ENCODE data around the gene MSI2. TPM values are rescaled to one million over a fixed set of nuclear protein-coding genes. Genes with fewer than 3 reads are reported as not detected.

The MSI2 gene
- total and polyA plus RNA-seq, 2 experiments from 2014 or later = 18.9 to 41.8 TPM

- TF ChIP-seq ZNF462 (CRISPR knock-in tag; IDR thresholded peaks at IDR 0.05) (no peak), STAT1 (IDR thresholded peaks at IDR 0.05; ENCODE audit: unreplicated experiment) (no peak), ZNF114 (CRISPR knock-in tag; IDR thresholded peaks at IDR 0.05) (no peak), EZH2 (IDR thresholded peaks at IDR 0.05; ENCODE audit: low read depth, unreplicated experiment) (no peak), CTCF (conservative IDR thresholded peaks at IDR 0.05; ENCODE audit: low read depth in 2 of 2) (no peak)
These were observed 416.6 kb downstream of the MSI2 start (continued) for GRCh38 chr17:57672971-57673370.

- peaks cover 10% of the 10 kb centered on the region for H3K27me3 Mint-ChIP-seq (ENCODE audit: insufficient read depth, low read depth, poor library complexity)
- peaks cover 22% of the 10 kb centered on the region for H3K4me1 Mint-ChIP-seq
- Histone ChIP-seq H3K4me2 (no peak overlapping the region), H3K27me3 (ENCODE audit: insufficient read depth) (no peaks in the 10 kb centered on the region), H2AFZ (no peak overlapping the region), H4K20me1 (replicated peaks; ENCODE audit: insufficient read depth) (no peaks in the 10 kb centered on the region; the same call in none of the 2 replicates), H3K27ac (ENCODE audit: low read depth) (no peak overlapping the region), H3K4me1 (ENCODE audit: insufficient read depth) (peaks cover 3% of the 10 kb centered on the region; the same call in 1 of the 2 replicates), H3K79me2 (replicated peaks; ENCODE audit: insufficient read depth) (no peaks in the 10 kb centered on the region), H3K36me3 (ENCODE audit: insufficient read depth) (no peaks in the 10 kb centered on the region), H3F3A (replicated peaks; ENCODE audit: low read depth) (no peaks in the 10 kb centered on the region), H3K9me2 (ENCODE audit: insufficient read depth) (no peaks in the 10 kb centered on the region), H3K4me3 (no peak overlapping the region)
- DNase-seq (ENCODE audit: low spot score) (no peak), ATAC-seq (no peak)
- H3K4me3 Mint-ChIP-seq = no peak overlapping the region
- H3K9me3 Mint-ChIP-seq = no peaks in the 10 kb centered on the region
- H3K36me3 Mint-ChIP-seq (ENCODE audit: low read depth) = no peaks in the 10 kb centered on the region
- no peak overlapping the region for H3K27ac Mint-ChIP-seq
- TF ChIP-seq EZH2phosphoT487 (IDR thresholded peaks at IDR 0.05; ENCODE audit: unreplicated experiment) (no peak), CTCF (conservative IDR thresholded peaks at IDR 0.05; ENCODE audit: low read depth in 2 of 2) (no peak), STAT1 (IDR thresholded peaks at IDR 0.05; ENCODE audit: unreplicated experiment) (no peak), ZNF331 (CRISPR knock-in tag; IDR thresholded peaks at IDR 0.05; ENCODE audit: low read depth) (no peak), ZNF114 (CRISPR knock-in tag; IDR thresholded peaks at IDR 0.05) (no peak), REST (IDR thresholded peaks at IDR 0.05; ENCODE audit: unreplicated experiment) (no peak), ETS1 (IDR thresholded peaks at IDR 0.05) (no peak), JUNB (IDR thresholded peaks at IDR 0.05; ENCODE audit: unreplicated experiment) (no peak)
These were observed 418.6 kb downstream of the MSI2 start for GRCh38 chr17:57674894-57675293.

Measured in GM23338 (cell line).